ENCODE measurements around the gene CXCL1. TPM values are rescaled to one million over a fixed set of nuclear protein-coding genes. Genes with fewer than 3 reads are reported as not detected.

The CXCL1 gene
- polyA plus RNA-seq, 3 donors, result 1.7 to 4.4 (median 3.5) TPM

- peaks cover 0 to 3% (median 0%) of the 10 kb centered on the region in 3 donors for H3K27me3 Mint-ChIP-seq (ENCODE audit: low read depth in 3 of 3)
- H3K27ac Mint-ChIP-seq, result no peak overlapping the region
- intact Hi-C loops (cut with micrococcal nuclease), result loop anchor here in 1 of 2 donors (10.0 kb wide), 1 partner anchor 97 kb away; no protein-coding TSS in a partner anchor
- TF ChIP-seq CTCF (IDR thresholded peaks at IDR 0.05), result no peak
- no peaks in the 10 kb centered on the region for H3K79me2 ChIP-seq (ENCODE audit: insufficient read depth, low read length)
- no peak overlapping the region for H3K9ac ChIP-seq (ENCODE audit: insufficient read depth, low read length, poor library complexity, severe bottlenecking)
- peaks cover 0 to 15% (median 4%) of the 10 kb centered on the region in 7 donors for H3K9me3 Mint-ChIP-seq
- H3K4me3 ChIP-seq (replicated peaks in 1 of 3; ENCODE audit: low read depth in 2 of 3, low read length in 3 of 3), result no peak overlapping the region
- no peaks in the 10 kb centered on the region for H3K36me3 ChIP-seq (replicated peaks in 1 of 2; ENCODE audit: control insufficient read depth in 1 of 2, insufficient read depth in 2 of 2, low read length in 2 of 2)
- no peak overlapping the region for H3K4me3 Mint-ChIP-seq
- H3K4me2 ChIP-seq (replicated peaks; ENCODE audit: extremely low read depth, low read length, poor library complexity, severe bottlenecking), result no peak overlapping the region
- H4K20me1 ChIP-seq (ENCODE audit: insufficient read depth, low read length), result no peaks in the 10 kb centered on the region
- no peaks in the 10 kb centered on the region for H3K9me3 ChIP-seq (replicated peaks in 1 of 2; ENCODE audit: control insufficient read depth in 1 of 2, insufficient read depth in 1 of 2, low read length in 2 of 2)
- no peaks in the 10 kb centered on the region for H3K27me3 ChIP-seq (ENCODE audit: control insufficient read depth in 2 of 2, insufficient read depth in 2 of 2, low read length in 2 of 2)
- H2AFZ ChIP-seq (ENCODE audit: insufficient read depth, low read depth, low read length, poor library complexity, severe bottlenecking), result no peak overlapping the region
- no CpG with 5 or more reads among the region's 2 CpGs for WGBS (ENCODE audit: insufficient coverage)
- H3K36me3 Mint-ChIP-seq, result peaks cover 0 to 2% of the 10 kb centered on the region in 2 donors
- no peak for DNase-seq
- peaks cover 18% of the 10 kb centered on the region for H3K4me1 Mint-ChIP-seq
- H3K27ac ChIP-seq (ENCODE audit: low read depth in 1 of 2, low read length in 2 of 2), result no peak overlapping the region
- H3K4me1 ChIP-seq (ENCODE audit: control insufficient read depth in 1 of 2, insufficient read depth in 2 of 2, low read length in 2 of 2), result peaks cover 12 to 17% of the 10 kb centered on the region in 2 donors
These were observed 37.6 kb upstream of the CXCL1 start for GRCh38 chr4:73831569-73831968.

GRCh38 chr4:73832651-73833237 is 36.4 kb upstream of the CXCL1 start:
- no peak overlapping the region for H3K9ac ChIP-seq (ENCODE audit: insufficient read depth, low read length, poor library complexity, severe bottlenecking)
- H3K27me3 ChIP-seq (ENCODE audit: control insufficient read depth in 2 of 2, insufficient read depth in 2 of 2, low read length in 2 of 2), result no peaks in the 10 kb centered on the region
- TF ChIP-seq CTCF (IDR thresholded peaks at IDR 0.05), result no peak
- peaks cover 18 to 25% of the 10 kb centered on the region in 2 donors for H3K4me1 ChIP-seq (ENCODE audit: control insufficient read depth in 1 of 2, insufficient read depth in 2 of 2, low read length in 2 of 2)
- no peak for DNase-seq
- WGBS (ENCODE audit: insufficient coverage), result 64% methylated on average over 1 of the region's 1 CpG
- peaks cover 0 to 3% (median 2%) of the 10 kb centered on the region in 7 donors for H3K9me3 Mint-ChIP-seq
- no peaks in the 10 kb centered on the region for H3K36me3 ChIP-seq (replicated peaks in 1 of 2; ENCODE audit: control insufficient read depth in 1 of 2, insufficient read depth in 2 of 2, low read length in 2 of 2)
- H3K4me3 Mint-ChIP-seq, result no peak overlapping the region
- H3K27ac Mint-ChIP-seq, result no peak overlapping the region
- no peak overlapping the region for H3K4me3 ChIP-seq (replicated peaks in 1 of 3; ENCODE audit: low read depth in 2 of 3, low read length in 3 of 3)
- H3K4me1 Mint-ChIP-seq, result peaks cover 24% of the 10 kb centered on the region
- H2AFZ ChIP-seq (ENCODE audit: insufficient read depth, low read depth, low read length, poor library complexity, severe bottlenecking), result no peak overlapping the region
- intact Hi-C loops (cut with micrococcal nuclease), result loop anchor here in 1 of 2 donors (10.0 kb wide), 1 partner anchor 98 kb away; no protein-coding TSS in a partner anchor
- no peaks in the 10 kb centered on the region for H3K79me2 ChIP-seq (ENCODE audit: insufficient read depth, low read length)
- H3K27me3 Mint-ChIP-seq (ENCODE audit: low read depth in 3 of 3), result peaks cover 1 to 7% (median 3%) of the 10 kb centered on the region in 3 donors
- H3K27ac ChIP-seq (ENCODE audit: low read depth in 1 of 2, low read length in 2 of 2), result no peak overlapping the region
- peaks cover 0 to 2% of the 10 kb centered on the region in 2 donors for H3K36me3 Mint-ChIP-seq
- H3K4me2 ChIP-seq (replicated peaks; ENCODE audit: extremely low read depth, low read length, poor library complexity, severe bottlenecking), result no peak overlapping the region
- H3K9me3 ChIP-seq (replicated peaks in 1 of 2; ENCODE audit: control insufficient read depth in 1 of 2, insufficient read depth in 1 of 2, low read length in 2 of 2), result no peaks in the 10 kb centered on the region
- no peaks in the 10 kb centered on the region for H4K20me1 ChIP-seq (ENCODE audit: insufficient read depth, low read length)
